ENCODE measurements around the gene MYO5A. TPM values are rescaled to one million over a fixed set of nuclear protein-coding genes. Genes with fewer than 3 reads are reported as not detected.

Gene MYO5A
- total RNA-seq, 2 donors from 2014 or later: 50.6 to 58.4 TPM

- H3K4me1 Mint-ChIP-seq: peaks cover 4% of the 10 kb centered on the region
- H3K27me3 Mint-ChIP-seq: no peaks in the 10 kb centered on the region
- DNase-seq (no peak), ATAC-seq (no peak)
- H3K9me3 ChIP-seq (ENCODE audit: control insufficient read depth, low read length, poor library complexity, severe bottlenecking): no peaks in the 10 kb centered on the region
- peaks cover 11% of the 10 kb centered on the region for H3K36me3 Mint-ChIP-seq (ENCODE audit: low read depth)
- no peak overlapping the region for H3K4me3 Mint-ChIP-seq
- H3K27ac Mint-ChIP-seq: no peak overlapping the region
Measured at GRCh38 chr15:52349052-52349700, 179.5 kb downstream of the MYO5A start.

- H3K9me3 ChIP-seq (ENCODE audit: control insufficient read depth, low read length, poor library complexity, severe bottlenecking): no peaks in the 10 kb centered on the region
- Mint-ChIP-seq H3K27ac (no peak overlapping the region), H3K4me1 (peaks cover 5% of the 10 kb centered on the region), H3K27me3 (no peaks in the 10 kb centered on the region), H3K36me3 (ENCODE audit: low read depth) (peaks cover 12% of the 10 kb centered on the region), H3K4me3 (no peak overlapping the region)
- ATAC-seq (no peak), DNase-seq (no peak)
Measured at GRCh38 chr15:52348056-52348745, 180.5 kb downstream of the MYO5A start.

GRCh38 chr15:52344592-52344991 is 184.1 kb downstream of the MYO5A start:
- H3K27ac Mint-ChIP-seq: peak overlapping the region; percentile 60
- no peaks in the 10 kb centered on the region for H3K27me3 Mint-ChIP-seq

GRCh38 chr15:52343831-52344230 is 184.8 kb downstream of the MYO5A start:
- H3K9me3 ChIP-seq (ENCODE audit: control insufficient read depth, low read length, poor library complexity, severe bottlenecking): no peaks in the 10 kb centered on the region
- Mint-ChIP-seq H3K27me3 (no peaks in the 10 kb centered on the region), H3K4me1 (peaks cover 5% of the 10 kb centered on the region), H3K4me3 (no peak overlapping the region), H3K27ac (peak overlapping the region; percentile 60), H3K36me3 (ENCODE audit: low read depth) (peaks cover 6% of the 10 kb centered on the region)
- no peak for ATAC-seq
- no peak for DNase-seq

More at GRCh38 chr15:52344592-52344991, 184.1 kb downstream of the MYO5A start:
- H3K4me3 Mint-ChIP-seq: no peak overlapping the region
- DNase-seq (no peak), ATAC-seq (no peak)
- peaks cover 6% of the 10 kb centered on the region for H3K36me3 Mint-ChIP-seq (ENCODE audit: low read depth)
- peaks cover 5% of the 10 kb centered on the region for H3K4me1 Mint-ChIP-seq
- H3K9me3 ChIP-seq (ENCODE audit: control insufficient read depth, low read length, poor library complexity, severe bottlenecking): no peaks in the 10 kb centered on the region

GRCh38 chr15:52340093-52340492 is 188.6 kb downstream of the MYO5A start:
- DNase-seq (no peak), ATAC-seq (no peak)
- H3K4me1 Mint-ChIP-seq: peaks cover 10% of the 10 kb centered on the region
- H3K27me3 Mint-ChIP-seq: no peaks in the 10 kb centered on the region
- H3K9me3 ChIP-seq (ENCODE audit: control insufficient read depth, low read length, poor library complexity, severe bottlenecking): no peaks in the 10 kb centered on the region
- peaks cover 6% of the 10 kb centered on the region for H3K36me3 Mint-ChIP-seq (ENCODE audit: low read depth)
- H3K4me3 Mint-ChIP-seq: no peak overlapping the region
- peak overlapping the region; percentile 39 for H3K27ac Mint-ChIP-seq

GRCh38 chr15:52338891-52339290 is 189.8 kb downstream of the MYO5A start:
- H3K9me3 ChIP-seq (ENCODE audit: control insufficient read depth, low read length, poor library complexity, severe bottlenecking): no peaks in the 10 kb centered on the region
- DNase-seq (no peak), ATAC-seq (no peak)
- H3K4me3 Mint-ChIP-seq: no peak overlapping the region
- no peaks in the 10 kb centered on the region for H3K27me3 Mint-ChIP-seq
- H3K27ac Mint-ChIP-seq: no peak overlapping the region
- peaks cover 9% of the 10 kb centered on the region for H3K4me1 Mint-ChIP-seq
- peaks cover 3% of the 10 kb centered on the region for H3K36me3 Mint-ChIP-seq (ENCODE audit: low read depth)

- ATAC-seq: no peak
- DNase-seq: no peak
- peak overlapping the region; percentile 53 for H3K27ac Mint-ChIP-seq
- H3K36me3 Mint-ChIP-seq (ENCODE audit: low read depth): peaks cover 3% of the 10 kb centered on the region
- peaks cover 9% of the 10 kb centered on the region for H3K4me1 Mint-ChIP-seq
- no peak overlapping the region for H3K4me3 Mint-ChIP-seq
- no peaks in the 10 kb centered on the region for H3K27me3 Mint-ChIP-seq
- H3K9me3 ChIP-seq (ENCODE audit: control insufficient read depth, low read length, poor library complexity, severe bottlenecking): no peaks in the 10 kb centered on the region
Measured at GRCh38 chr15:52338058-52338457, 190.6 kb downstream of the MYO5A start.

- Mint-ChIP-seq H3K36me3 (ENCODE audit: low read depth) (peaks cover 3% of the 10 kb centered on the region), H3K4me1 (peaks cover 12% of the 10 kb centered on the region), H3K27ac (peak overlapping the region; percentile 53), H3K4me3 (no peak overlapping the region), H3K27me3 (no peaks in the 10 kb centered on the region)
- ATAC-seq: no peak
- DNase-seq: no peak
- H3K9me3 ChIP-seq (ENCODE audit: control insufficient read depth, low read length, poor library complexity, severe bottlenecking): no peaks in the 10 kb centered on the region
Measured at GRCh38 chr15:52337198-52337853, 191.4 kb downstream of the MYO5A start.

- Mint-ChIP-seq H3K4me1 (peaks cover 17% of the 10 kb centered on the region), H3K27ac (peak overlapping the region; percentile 53), H3K4me3 (no peak overlapping the region), H3K27me3 (no peaks in the 10 kb centered on the region), H3K36me3 (ENCODE audit: low read depth) (peaks cover 3% of the 10 kb centered on the region)
- no peak for ATAC-seq
- no peak for DNase-seq
- no peaks in the 10 kb centered on the region for H3K9me3 ChIP-seq (ENCODE audit: control insufficient read depth, low read length, poor library complexity, severe bottlenecking)
Measured at GRCh38 chr15:52336529-52336928, 192.2 kb downstream of the MYO5A start.

- H3K9me3 ChIP-seq (ENCODE audit: control insufficient read depth, low read length, poor library complexity, severe bottlenecking): no peaks in the 10 kb centered on the region
- Mint-ChIP-seq H3K27ac (no peak overlapping the region), H3K36me3 (ENCODE audit: low read depth) (peaks cover 3% of the 10 kb centered on the region), H3K27me3 (no peaks in the 10 kb centered on the region), H3K4me3 (no peak overlapping the region), H3K4me1 (peaks cover 21% of the 10 kb centered on the region)
- ATAC-seq (no peak), DNase-seq (no peak)
Measured at GRCh38 chr15:52334491-52335160, 194.1 kb downstream of the MYO5A start.

GRCh38 chr15:52331490-52332240 is 197.0 kb downstream of the MYO5A start:
- no peaks in the 10 kb centered on the region for H3K9me3 ChIP-seq (ENCODE audit: control insufficient read depth, low read length, poor library complexity, severe bottlenecking)
- peak overlapping the region; percentile 85 for H3K27ac Mint-ChIP-seq
- peak; percentile 100 for ATAC-seq
- peaks cover 16% of the 10 kb centered on the region for H3K4me1 Mint-ChIP-seq
- peaks cover 9% of the 10 kb centered on the region for H3K36me3 Mint-ChIP-seq (ENCODE audit: low read depth)
- peak overlapping the region; percentile 85 for H3K4me3 Mint-ChIP-seq
- peak in 1 of 3 donors; percentile 14 for DNase-seq
- H3K27me3 Mint-ChIP-seq: no peaks in the 10 kb centered on the region

GRCh38 chr15:52329987-52330386 is 198.7 kb downstream of the MYO5A start:
- DNase-seq (no peak), ATAC-seq (no peak)
- H3K27ac Mint-ChIP-seq: no peak overlapping the region
- H3K4me1 Mint-ChIP-seq: peaks cover 16% of the 10 kb centered on the region
- H3K9me3 ChIP-seq (ENCODE audit: control insufficient read depth, low read length, poor library complexity, severe bottlenecking): no peaks in the 10 kb centered on the region
- no peaks in the 10 kb centered on the region for H3K27me3 Mint-ChIP-seq
- H3K36me3 Mint-ChIP-seq (ENCODE audit: low read depth): peaks cover 9% of the 10 kb centered on the region
- H3K4me3 Mint-ChIP-seq: no peak overlapping the region
